ENCODE results near the gene TMEM184B. TPM values are rescaled to one million over a fixed set of nuclear protein-coding genes. Genes with fewer than 3 reads are reported as not detected.

TMEM184B gene
- total RNA-seq, 1 donor from 2014 or later, result 118 TPM

DNA sequence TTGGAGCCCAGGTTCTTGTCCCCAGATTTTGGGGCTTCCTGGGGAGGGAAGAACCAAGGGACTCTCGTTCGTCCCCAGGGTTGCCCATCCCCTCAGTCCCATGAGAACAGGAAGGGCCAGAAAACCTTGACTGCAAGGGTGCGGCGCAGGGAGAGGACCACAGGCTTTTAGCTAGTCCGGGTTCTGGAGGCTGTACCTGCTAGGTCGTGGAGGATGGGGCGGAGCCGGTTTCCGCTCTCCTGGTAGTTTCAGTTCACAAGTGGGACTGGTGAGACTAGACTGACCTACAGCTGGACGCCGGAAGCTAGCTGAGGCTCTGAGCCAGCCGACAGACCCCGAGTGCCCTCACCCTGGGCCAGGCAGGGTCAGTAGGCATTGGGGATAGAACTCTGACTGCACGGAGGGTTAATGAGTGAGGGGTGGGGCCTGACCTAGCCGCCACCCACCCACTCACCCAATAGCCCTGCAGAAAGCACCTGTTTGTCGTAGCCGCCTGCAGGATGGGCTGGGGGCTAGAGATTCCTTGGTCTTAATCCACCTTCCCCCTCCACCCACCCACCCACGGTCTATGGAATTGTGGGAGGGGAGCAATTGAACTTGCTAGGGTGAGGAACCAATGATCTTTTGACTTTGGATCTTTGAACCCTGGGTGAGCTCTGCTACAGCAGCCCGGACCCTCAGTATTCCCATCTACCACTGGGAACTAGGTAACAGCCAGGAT is 69.6 kb downstream of the TMEM184B start:
- Histone ChIP-seq H3K27ac (peak overlapping the region; percentile 99 to 100), H3K9me3 (no peaks in the 10 kb centered on the region), H3K27me3 (no peaks in the 10 kb centered on the region), H3K4me1 (peaks cover 19 to 28% of the 10 kb centered on the region in 2 donors), H3K36me3 (peaks cover 0 to 10% of the 10 kb centered on the region in 2 donors), H3K4me3 (peak overlapping the region; percentile 87 to 89)
- intact Hi-C loops (cut with DNase I), result loop anchor here (2.0 to 5.0 kb wide), 5 partner anchors 16 to 369 kb away; partner anchors contain the start of gene DMC1
- TF ChIP-seq, protein P1, sequence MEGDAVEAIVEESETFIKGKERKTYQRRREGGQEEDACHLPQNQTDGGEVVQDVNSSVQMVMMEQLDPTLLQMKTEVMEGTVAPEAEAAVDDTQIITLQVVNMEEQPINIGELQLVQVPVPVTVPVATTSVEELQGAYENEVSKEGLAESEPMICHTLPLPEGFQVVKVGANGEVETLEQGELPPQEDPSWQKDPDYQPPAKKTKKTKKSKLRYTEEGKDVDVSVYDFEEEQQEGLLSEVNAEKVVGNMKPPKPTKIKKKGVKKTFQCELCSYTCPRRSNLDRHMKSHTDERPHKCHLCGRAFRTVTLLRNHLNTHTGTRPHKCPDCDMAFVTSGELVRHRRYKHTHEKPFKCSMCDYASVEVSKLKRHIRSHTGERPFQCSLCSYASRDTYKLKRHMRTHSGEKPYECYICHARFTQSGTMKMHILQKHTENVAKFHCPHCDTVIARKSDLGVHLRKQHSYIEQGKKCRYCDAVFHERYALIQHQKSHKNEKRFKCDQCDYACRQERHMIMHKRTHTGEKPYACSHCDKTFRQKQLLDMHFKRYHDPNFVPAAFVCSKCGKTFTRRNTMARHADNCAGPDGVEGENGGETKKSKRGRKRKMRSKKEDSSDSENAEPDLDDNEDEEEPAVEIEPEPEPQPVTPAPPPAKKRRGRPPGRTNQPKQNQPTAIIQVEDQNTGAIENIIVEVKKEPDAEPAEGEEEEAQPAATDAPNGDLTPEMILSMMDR (IDR thresholded peaks at IDR 0.05), result no peak
- no peak for DNase-seq (ENCODE audit: low spot score in 2 of 2)

DNA sequence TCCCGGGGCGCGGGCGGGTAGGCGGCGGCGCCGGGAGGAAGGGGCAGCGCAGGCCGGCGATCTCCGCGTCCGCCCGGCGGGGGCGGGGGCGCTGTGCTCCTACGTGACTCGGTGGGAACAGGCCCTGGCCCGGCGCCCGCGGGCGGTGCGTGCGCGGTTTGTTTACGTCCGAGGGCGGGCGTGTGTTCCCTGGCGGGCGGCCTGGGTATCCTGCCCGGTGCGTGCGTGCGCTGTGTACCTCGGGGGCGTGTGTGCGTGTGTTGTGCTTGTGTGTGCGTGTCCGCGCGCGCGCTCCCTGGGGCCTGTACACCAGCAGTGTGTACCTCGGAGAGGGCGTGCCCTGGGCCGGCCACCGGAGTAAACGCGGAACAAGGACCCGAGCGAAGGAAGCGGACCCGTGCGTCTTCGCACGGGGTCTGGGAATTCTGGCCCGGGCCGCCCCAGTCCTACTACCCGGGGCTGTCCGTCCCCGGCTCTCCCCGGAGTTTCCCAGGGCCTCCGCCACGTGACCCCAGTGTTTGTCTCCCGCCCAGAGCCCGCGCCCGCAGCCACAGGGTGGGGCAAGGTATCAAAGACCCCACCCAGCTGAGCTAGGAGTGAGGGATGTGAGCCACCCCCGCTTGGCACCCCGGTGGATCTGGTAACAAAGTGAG is 70.2 kb downstream of the TMEM184B start:
- peak; percentile 79 to 96 for DNase-seq (ENCODE audit: low spot score in 2 of 2)
- Histone ChIP-seq H3K4me3 (peak overlapping the region; percentile 87 to 89), H3K4me1 (peaks cover 19 to 26% of the 10 kb centered on the region in 2 donors), H3K36me3 (peaks cover 0 to 5% of the 10 kb centered on the region in 2 donors), H3K27me3 (no peaks in the 10 kb centered on the region), H3K27ac (peak overlapping the region; percentile 99 to 100), H3K9me3 (no peaks in the 10 kb centered on the region)
- intact Hi-C loops (cut with DNase I), result loop anchor here (2.0 to 5.0 kb wide), 5 partner anchors 16 to 370 kb away; partner anchors contain the start of gene DMC1
- TF ChIP-seq, protein P1 (IDR thresholded peaks at IDR 0.05), result peak in 1 of 3 experiments; percentile 49

DNA sequence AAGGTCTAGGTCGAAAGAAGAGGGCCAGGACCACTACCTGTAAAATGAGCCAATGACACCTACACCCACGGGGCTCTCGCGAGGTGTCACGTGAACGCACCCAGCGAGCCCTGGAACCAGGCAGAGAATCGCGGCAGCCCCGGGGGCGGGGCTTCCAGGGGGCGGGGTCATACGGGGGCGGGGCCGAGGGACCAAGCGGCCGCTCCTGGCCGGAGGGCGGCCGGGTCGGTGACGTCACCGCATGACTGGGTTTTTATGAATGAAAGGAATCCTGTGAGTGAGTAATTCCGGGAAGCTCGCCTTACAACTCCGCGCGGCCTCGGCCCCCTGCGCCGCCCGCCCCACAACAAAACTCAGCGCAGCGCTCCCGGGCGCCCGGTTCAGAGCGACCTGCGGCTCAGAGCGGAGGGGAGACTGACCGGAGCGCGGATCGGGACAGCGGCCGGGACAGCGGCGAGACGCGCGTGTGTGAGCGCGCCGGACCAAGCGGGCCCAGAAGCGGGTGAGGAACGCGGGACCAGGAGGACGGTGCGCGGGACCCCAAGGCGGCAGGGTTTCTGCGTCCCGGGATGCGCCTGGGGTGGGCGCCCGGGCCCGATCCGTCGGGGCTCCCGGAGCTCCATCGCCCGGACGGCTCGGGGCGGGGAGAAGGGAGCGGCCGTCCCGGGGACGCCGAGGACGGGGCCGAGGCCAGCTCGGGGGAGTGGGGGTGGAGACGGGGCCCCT is 70.9 kb downstream of the TMEM184B start, which contains the start of gene MAFF:
MAFF (plus strand) TSS at position 284 of the 726 bp plus-strand sequence. CDS start 11,860 bp downstream, outside the sequence.
- intact Hi-C loops (cut with DNase I), result loop anchor here (1.0 to 5.0 kb wide), 8 partner anchors 17 to 370 kb away; partner anchors contain the start of genes DMC1, PICK1 and PLA2G6
- Histone ChIP-seq H3K4me3 (peak within 1 kb of the TSS; percentile 87 to 89), H3K9me3 (no peaks in the 10 kb centered on the region), H3K27ac (peak within 1 kb of the TSS; percentile 99 to 100), H3K36me3 (peaks cover 0 to 5% of the 10 kb centered on the region in 2 donors), H3K27me3 (no peaks in the 10 kb centered on the region), H3K4me1 (peaks cover 19 to 26% of the 10 kb centered on the region in 2 donors)
- DNase-seq (ENCODE audit: low spot score in 2 of 2), result peak; percentile 88 to 99
- TF ChIP-seq, protein P1 (IDR thresholded peaks at IDR 0.05), result no peak

DNA sequence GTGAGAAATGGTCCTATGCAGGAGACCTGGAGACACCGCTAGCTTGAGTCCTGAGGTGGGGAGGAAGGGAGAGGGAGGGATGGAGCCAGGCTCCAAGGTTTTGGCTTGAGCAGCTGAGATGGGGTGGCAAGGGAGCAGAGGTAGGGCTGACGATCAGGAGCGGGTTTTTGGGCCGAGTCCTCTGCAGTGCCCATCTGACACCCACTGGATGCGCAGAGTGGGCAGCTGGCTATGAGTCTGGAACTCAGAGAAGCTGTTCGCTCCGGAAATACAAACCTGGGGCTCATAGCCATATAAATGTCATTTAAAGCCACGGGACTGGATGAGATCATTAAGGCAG is 71.5 kb downstream of the TMEM184B start:
- H3K4me1 ChIP-seq, result peaks cover 19 to 26% of the 10 kb centered on the region in 2 donors
- H3K4me3 ChIP-seq, result peak overlapping the region; percentile 87 to 89
- H3K9me3 ChIP-seq, result no peaks in the 10 kb centered on the region
- no peak for DNase-seq (ENCODE audit: low spot score in 2 of 2)
- H3K27ac ChIP-seq, result peak overlapping the region; percentile 99 to 100
- H3K27me3 ChIP-seq, result no peaks in the 10 kb centered on the region
- TF ChIP-seq, protein P1 (IDR thresholded peaks at IDR 0.05), result no peak
- H3K36me3 ChIP-seq, result no peaks in the 10 kb centered on the region
- intact Hi-C loops (cut with DNase I), result loop anchor here (1.0 to 5.0 kb wide), 6 partner anchors 20 to 371 kb away; partner anchors contain the start of genes DMC1, PICK1 and PLA2G6

DNA sequence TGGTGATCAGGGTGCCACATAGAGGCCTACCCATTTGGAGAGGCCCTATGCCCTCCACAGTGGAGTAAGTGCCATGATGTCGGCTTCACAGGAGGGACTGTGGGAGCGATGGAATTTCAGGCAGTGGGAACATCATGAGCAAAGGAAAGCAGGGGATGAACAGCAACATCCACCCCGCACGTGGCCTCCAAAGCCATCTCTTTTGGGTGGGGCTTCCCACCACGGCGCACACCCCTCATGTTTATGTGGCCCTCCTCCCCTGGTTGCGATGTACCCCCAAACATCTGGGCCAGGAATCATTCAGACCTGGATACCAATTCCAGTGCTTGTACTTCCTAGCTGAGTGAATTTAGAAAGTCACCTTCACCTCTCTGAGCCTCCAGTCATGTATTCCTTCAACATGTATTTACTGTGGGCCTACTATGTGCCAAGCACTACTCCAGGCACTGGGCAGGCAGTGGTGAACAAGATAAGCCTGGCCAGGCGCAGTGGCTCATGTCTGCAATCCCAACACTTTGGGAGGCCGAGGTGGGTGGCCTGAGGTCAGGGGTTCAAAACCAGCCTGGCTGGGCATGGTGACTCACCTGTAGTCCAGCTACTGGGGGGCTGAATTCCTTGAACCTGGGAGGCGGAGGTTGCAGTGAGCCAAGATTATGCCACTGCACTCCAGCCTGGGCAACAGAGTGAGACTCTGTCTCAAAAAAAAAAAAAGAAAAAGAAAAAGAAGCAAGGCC is 72.8 kb downstream of the TMEM184B start:
- Histone ChIP-seq H3K4me1 (peaks cover 16 to 19% of the 10 kb centered on the region in 2 donors), H3K27ac (no peak overlapping the region), H3K4me3 (no peak overlapping the region), H3K36me3 (no peaks in the 10 kb centered on the region), H3K27me3 (no peaks in the 10 kb centered on the region), H3K9me3 (no peaks in the 10 kb centered on the region)
- intact Hi-C loops (cut with DNase I), result loop anchor here (2.0 to 5.0 kb wide), 4 partner anchors 57 to 372 kb away; partner anchors contain the start of gene DMC1
- no peak for DNase-seq (ENCODE audit: low spot score in 2 of 2)
- TF ChIP-seq, protein P1 (IDR thresholded peaks at IDR 0.05), result no peak
